Panc1 (cell line): ENCODE results near the gene SETD7.

Experiments used
- POLR2AphosphoS5 ChIP-seq: IDR thresholded peaks from 2 replicates; pipeline ENCODE4 v1.6.1; 2012; ENCODE audit warnings: mild to moderate bottlenecking, low read depth, low read length, moderate library complexity
- SIN3A ChIP-seq: IDR thresholded peaks from 2 replicates; pipeline ENCODE4 v1.6.1; 2012; ENCODE audit warnings: low read depth, mild to moderate bottlenecking, low read length, moderate library complexity, borderline replicate concordance; ENCODE audit not compliant: insufficient read depth
- TCF7L2 ChIP-seq: IDR thresholded peaks from 2 replicates; pipeline ENCODE4 v1.6.1; 2011; ENCODE audit warnings: mild to moderate bottlenecking, low read depth, low read length, inconsistent platforms
- TF ChIP-seq, protein P1 (sequence below): fragments of 450-650 bp; IDR thresholded peaks from 2 replicates; pipeline ENCODE4 v1.5.1; 2017; ENCODE audit warnings: mild to moderate bottlenecking

DNA sequence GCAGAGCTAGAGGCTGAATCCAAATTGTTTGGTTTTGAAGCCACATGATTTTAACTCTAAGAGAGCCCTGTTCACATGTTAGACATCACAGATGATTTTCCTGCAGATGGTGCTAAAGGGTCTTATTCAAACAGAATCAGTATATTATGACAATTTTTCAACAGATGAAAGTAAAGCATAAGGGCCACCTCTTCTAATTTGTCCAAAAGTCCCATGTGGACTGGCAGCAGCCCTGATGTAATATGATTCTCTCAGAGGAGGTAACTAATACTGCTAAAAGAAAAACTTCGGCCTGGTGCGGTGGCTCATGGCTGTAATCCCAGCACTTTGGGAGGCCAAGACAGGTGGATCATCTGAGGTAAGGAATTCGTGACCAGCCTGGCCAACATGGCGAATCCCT lies 26.0 kb upstream of the SETD7 start:
- TF ChIP-seq, protein P1, sequence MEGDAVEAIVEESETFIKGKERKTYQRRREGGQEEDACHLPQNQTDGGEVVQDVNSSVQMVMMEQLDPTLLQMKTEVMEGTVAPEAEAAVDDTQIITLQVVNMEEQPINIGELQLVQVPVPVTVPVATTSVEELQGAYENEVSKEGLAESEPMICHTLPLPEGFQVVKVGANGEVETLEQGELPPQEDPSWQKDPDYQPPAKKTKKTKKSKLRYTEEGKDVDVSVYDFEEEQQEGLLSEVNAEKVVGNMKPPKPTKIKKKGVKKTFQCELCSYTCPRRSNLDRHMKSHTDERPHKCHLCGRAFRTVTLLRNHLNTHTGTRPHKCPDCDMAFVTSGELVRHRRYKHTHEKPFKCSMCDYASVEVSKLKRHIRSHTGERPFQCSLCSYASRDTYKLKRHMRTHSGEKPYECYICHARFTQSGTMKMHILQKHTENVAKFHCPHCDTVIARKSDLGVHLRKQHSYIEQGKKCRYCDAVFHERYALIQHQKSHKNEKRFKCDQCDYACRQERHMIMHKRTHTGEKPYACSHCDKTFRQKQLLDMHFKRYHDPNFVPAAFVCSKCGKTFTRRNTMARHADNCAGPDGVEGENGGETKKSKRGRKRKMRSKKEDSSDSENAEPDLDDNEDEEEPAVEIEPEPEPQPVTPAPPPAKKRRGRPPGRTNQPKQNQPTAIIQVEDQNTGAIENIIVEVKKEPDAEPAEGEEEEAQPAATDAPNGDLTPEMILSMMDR = no peak; the same call in 1 of the 2 replicates
- no peak for TF ChIP-seq SIN3A
- no peak for TF ChIP-seq POLR2AphosphoS5
- TF ChIP-seq TCF7L2 = no peak
